B cell (primary cell): ENCODE data around the gene CFAP20. TPM values are rescaled to one million over a fixed set of nuclear protein-coding genes. Genes with fewer than 3 reads are reported as not detected.

Source experiments
- ATAC-seq: fragments of 200-7000 bp; cut with Tn5 transposase; one replicate; pipeline ENCODE4 v1.10.0; 2021; ENCODE audit warnings: low read depth, mild to moderate bottlenecking, moderate number of reproducible peaks, moderate library complexity
- CTCF ChIA-PET: fragments of 350-600 bp; sonication (Branson Sonifier 250); formaldehyde crosslinking; loops from one replicate; lab custom pipeline; 2021; ENCODE audit warnings: antibody characterized with exemption, inconsistent platforms; lab: Charles Lee
- POLR2A ChIA-PET: fragments of 350-600 bp; sonication (Branson Sonifier 250); formaldehyde crosslinking; loops from one replicate; lab custom pipeline; 2021; ENCODE audit warnings: antibody characterized with exemption; lab: Charles Lee
- DNase-seq: peaks from one replicate; pipeline ENCODE4 v3.0.0; 2013
- H2AFZ ChIP-seq: 2 replicates; pipeline ENCODE4 v1.6.1; 2012; ENCODE audit warnings: mild to moderate bottlenecking, low read depth, low read length; ENCODE audit not compliant: insufficient read depth, poor library complexity, severe bottlenecking
- H3K27ac ChIP-seq, 2 donors: 1 replicate in 1 of 2; 2 replicates in 1 of 2; pipeline ENCODE4 v1.5.1; 2012 to 2013; ENCODE audit warnings: low read length in 2 of 2, mild to moderate bottlenecking in 2 of 2, moderate library complexity in 1 of 2
- H3K27me3 ChIP-seq, 4 experiments: fragments of 200-600 bp in 1 of 4; sonication (generic) in 1 of 4; replicated peaks in 1 of 4; 1 replicate in 2 of 4; 2 replicates in 2 of 4; pipeline versions ENCODE4 v1.6.1 to v1.7.0; 2013 to 2016; ENCODE audit warnings: low read length in 3 of 4, mild to moderate bottlenecking in 2 of 4, mixed read lengths in 1 of 4, moderate library complexity in 1 of 4; ENCODE audit not compliant: insufficient read depth in 4 of 4, control insufficient read depth in 3 of 4; ENCODE audit errors: control extremely low read depth in 1 of 4
- H3K36me3 ChIP-seq, 2 experiments: replicated peaks in 1 of 2; 1 replicate in 1 of 2; 2 replicates in 1 of 2; pipeline versions ENCODE4 v1.6.1 to v1.7.1; 2013; ENCODE audit warnings: low read length in 1 of 2; ENCODE audit not compliant: insufficient read depth in 2 of 2, control insufficient read depth in 1 of 2; ENCODE audit errors: control extremely low read depth in 1 of 2, extremely low read depth in 1 of 2
- H3K4me1 ChIP-seq, 2 donors: fragments of 200-600 bp in 1 of 2; sonication (generic) in 1 of 2; 1 replicate in 1 of 2; 2 replicates in 1 of 2; pipeline versions ENCODE4 v1.5.1 to v1.6.1; 2013 to 2017; ENCODE audit warnings: low read length in 2 of 2; ENCODE audit not compliant: control insufficient read depth in 2 of 2, insufficient read depth in 2 of 2
- H3K4me2 ChIP-seq: replicated peaks from 2 replicates; pipeline ENCODE3; 2012; ENCODE audit warnings: mild to moderate bottlenecking, low read depth, low read length; ENCODE audit not compliant: poor library complexity, severe bottlenecking
- H3K4me3 ChIP-seq, 5 experiments: fragments of 200-600 bp in 1 of 5; sonication (generic) in 1 of 5; 1 replicate in 3 of 5; 2 replicates in 2 of 5; pipeline versions ENCODE4 v1.5.1 to v1.7.0; 2011 to 2016; ENCODE audit warnings: low read length in 4 of 5, mild to moderate bottlenecking in 4 of 5, low read depth in 2 of 5, control low read depth in 1 of 5, moderate library complexity in 1 of 5; ENCODE audit not compliant: insufficient read depth in 1 of 5; ENCODE audit errors: control extremely low read depth in 1 of 5, extremely low read depth in 1 of 5
- H3K79me2 ChIP-seq: fragments of 200-600 bp; sonication (generic); one replicate; pipeline ENCODE4 v1.6.0; 2016; ENCODE audit warnings: low read length; ENCODE audit not compliant: control insufficient read depth, insufficient read depth
- H3K9ac ChIP-seq: fragments of 200-600 bp; sonication (generic); 2 replicates; pipeline ENCODE4 v1.6.1; 2017; ENCODE audit warnings: mild to moderate bottlenecking, low read length, moderate library complexity
- H3K9me3 ChIP-seq, 3 donors: one replicate each; pipeline versions ENCODE4 v1.6.1 to v1.7.1; 2013; ENCODE audit warnings: low read length in 2 of 3; ENCODE audit not compliant: control insufficient read depth in 2 of 3, insufficient read depth in 1 of 3; ENCODE audit errors: control extremely low read depth in 1 of 3
- H4K20me1 ChIP-seq: 2 replicates; pipeline ENCODE4 v1.6.0; 2012; ENCODE audit warnings: mild to moderate bottlenecking, low read length; ENCODE audit not compliant: insufficient read depth, control insufficient read depth, poor library complexity, severe bottlenecking
- H3K27ac Mint-ChIP-seq: one replicate; pipeline ENCODE4 v1.8.0; 2021; ENCODE audit warnings: mixed read lengths
- H3K27me3 Mint-ChIP-seq: one replicate; pipeline ENCODE4 v1.8.0; 2021; ENCODE audit warnings: mixed read lengths
- H3K4me1 Mint-ChIP-seq: one replicate; pipeline ENCODE4 v1.8.0; 2021; ENCODE audit warnings: mixed read lengths
- H3K4me3 Mint-ChIP-seq: one replicate; pipeline ENCODE4 v1.8.0; 2021; ENCODE audit warnings: mixed read lengths
- H3K9me3 Mint-ChIP-seq: one replicate; pipeline ENCODE4 v1.8.0; 2022; ENCODE audit warnings: mixed read lengths; ENCODE audit not compliant: insufficient read depth
- EZH2 ChIP-seq: IDR thresholded peaks from 2 replicates; pipeline ENCODE4 v1.6.1; 2012; ENCODE audit warnings: borderline replicate concordance, low read depth, mild to moderate bottlenecking, moderate library complexity, low read length; ENCODE audit not compliant: insufficient read depth, poor library complexity, severe bottlenecking
- WGBS: methylation state at CpG from one replicate; pipeline ENCODE4 v1.1.5; 2013; ENCODE audit warnings: missing lambda C conversion rate; ENCODE audit not compliant: insufficient coverage; 5-methylcytosine and 5-hydroxymethylcytosine counted together
- intact Hi-C: fragments of 100-400 bp; cut with micrococcal nuclease; formaldehyde crosslinking; loops from one replicate; pipeline ENCODE4 v1.10.0; 2022
- polyA plus RNA-seq: library from polyadenylated mRNA; depleted of rRNA; stranded (reverse); fragments of >200 nt; gene quantifications from 2 replicates; pipeline ENCODE4 v1.2.3, GENCODE V29; 2012
- total RNA-seq, 2 donors: library from RNA; stranded (reverse); fragments of 120-200 nt in 1 of 2; gene quantifications; 1 replicate in 1 of 2; 2 replicates in 1 of 2; pipeline versions ENCODE4 v1.2.3 to v1.2.4, GENCODE V29; 2013 to 2022
- TF ChIP-seq, protein P1 (sequence below): fragments of 200-600 bp; IDR thresholded peaks from one replicate; pipeline ENCODE4 v1.8.0; 2022; ENCODE audit warnings: antibody characterized with exemption, mild to moderate bottlenecking

Gene CFAP20
- total and polyA plus RNA-seq, 2 donors (not counting 1 experiment from before 2014, with no cell fraction given) = 27.3 to 45.4 TPM

DNA sequence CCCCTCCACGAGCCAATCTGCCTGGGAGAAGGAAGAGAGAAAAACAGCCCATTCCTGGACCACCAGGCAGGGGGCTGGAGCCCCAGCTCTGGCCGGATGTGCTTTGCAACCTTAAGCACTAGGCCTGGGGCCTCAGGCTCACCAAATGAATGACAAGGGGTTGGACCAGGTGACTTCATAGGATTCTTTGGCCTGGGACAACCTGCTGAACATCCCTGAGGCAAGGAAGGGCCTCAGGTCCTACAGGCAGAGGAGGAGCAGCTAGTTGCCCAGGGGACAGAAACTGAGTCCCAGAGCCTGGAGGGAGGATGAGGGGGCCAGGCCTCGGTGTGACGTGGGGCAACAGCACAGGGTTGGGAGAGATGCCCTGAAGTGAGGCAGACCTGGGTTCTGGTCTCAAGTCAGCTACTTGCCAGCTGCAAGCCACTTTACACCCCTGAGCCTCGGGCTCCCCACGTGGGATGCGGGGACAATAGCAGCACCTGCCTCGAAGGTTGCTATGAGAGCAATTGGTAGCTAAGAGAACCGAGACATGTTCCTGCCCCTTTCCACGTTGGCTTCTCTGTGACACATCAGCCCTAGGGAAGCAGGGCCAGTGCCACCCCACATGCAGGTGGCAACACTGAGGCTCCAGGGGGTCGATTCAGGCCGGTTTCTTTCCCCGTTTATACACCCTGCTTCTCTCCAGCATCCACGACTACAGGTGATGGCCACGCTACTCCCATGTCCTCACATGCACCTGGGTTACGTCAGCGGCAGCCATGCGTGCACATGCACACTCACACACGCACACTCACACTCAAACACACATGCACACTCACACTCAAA lies 42.6 kb downstream of the CFAP20 start:
- Histone ChIP-seq H3K4me3 (no peak overlapping the region), H3K4me2 (no peak overlapping the region), H4K20me1 (no peaks in the 10 kb centered on the region), H3K4me1 (no peaks in the 10 kb centered on the region), H3K36me3 (no peaks in the 10 kb centered on the region), H3K9ac (no peak overlapping the region), H3K9me3 (peaks cover 0 to 6% (median 0%) of the 10 kb centered on the region in 3 donors), H3K27ac (no peak overlapping the region), H3K79me2 (no peaks in the 10 kb centered on the region), H3K27me3 (no peaks in the 10 kb centered on the region), H2AFZ (no peak overlapping the region)
- CTCF ChIA-PET = no interaction called here
- 89% methylated on average over 17 of the region's 19 CpGs for WGBS
- H3K4me3 Mint-ChIP-seq = no peak overlapping the region
- no peak for DNase-seq
- no peaks in the 10 kb centered on the region for H3K9me3 Mint-ChIP-seq
- no peak for ATAC-seq
- H3K27me3 Mint-ChIP-seq = no peaks in the 10 kb centered on the region
- no peak overlapping the region for H3K27ac Mint-ChIP-seq
- intact Hi-C loops = no loop called here
- TF ChIP-seq EZH2 = no peak
- TF ChIP-seq, protein P1, sequence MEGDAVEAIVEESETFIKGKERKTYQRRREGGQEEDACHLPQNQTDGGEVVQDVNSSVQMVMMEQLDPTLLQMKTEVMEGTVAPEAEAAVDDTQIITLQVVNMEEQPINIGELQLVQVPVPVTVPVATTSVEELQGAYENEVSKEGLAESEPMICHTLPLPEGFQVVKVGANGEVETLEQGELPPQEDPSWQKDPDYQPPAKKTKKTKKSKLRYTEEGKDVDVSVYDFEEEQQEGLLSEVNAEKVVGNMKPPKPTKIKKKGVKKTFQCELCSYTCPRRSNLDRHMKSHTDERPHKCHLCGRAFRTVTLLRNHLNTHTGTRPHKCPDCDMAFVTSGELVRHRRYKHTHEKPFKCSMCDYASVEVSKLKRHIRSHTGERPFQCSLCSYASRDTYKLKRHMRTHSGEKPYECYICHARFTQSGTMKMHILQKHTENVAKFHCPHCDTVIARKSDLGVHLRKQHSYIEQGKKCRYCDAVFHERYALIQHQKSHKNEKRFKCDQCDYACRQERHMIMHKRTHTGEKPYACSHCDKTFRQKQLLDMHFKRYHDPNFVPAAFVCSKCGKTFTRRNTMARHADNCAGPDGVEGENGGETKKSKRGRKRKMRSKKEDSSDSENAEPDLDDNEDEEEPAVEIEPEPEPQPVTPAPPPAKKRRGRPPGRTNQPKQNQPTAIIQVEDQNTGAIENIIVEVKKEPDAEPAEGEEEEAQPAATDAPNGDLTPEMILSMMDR = no peak
- POLR2A ChIA-PET = no interaction called here
- no peaks in the 10 kb centered on the region for H3K4me1 Mint-ChIP-seq

DNA sequence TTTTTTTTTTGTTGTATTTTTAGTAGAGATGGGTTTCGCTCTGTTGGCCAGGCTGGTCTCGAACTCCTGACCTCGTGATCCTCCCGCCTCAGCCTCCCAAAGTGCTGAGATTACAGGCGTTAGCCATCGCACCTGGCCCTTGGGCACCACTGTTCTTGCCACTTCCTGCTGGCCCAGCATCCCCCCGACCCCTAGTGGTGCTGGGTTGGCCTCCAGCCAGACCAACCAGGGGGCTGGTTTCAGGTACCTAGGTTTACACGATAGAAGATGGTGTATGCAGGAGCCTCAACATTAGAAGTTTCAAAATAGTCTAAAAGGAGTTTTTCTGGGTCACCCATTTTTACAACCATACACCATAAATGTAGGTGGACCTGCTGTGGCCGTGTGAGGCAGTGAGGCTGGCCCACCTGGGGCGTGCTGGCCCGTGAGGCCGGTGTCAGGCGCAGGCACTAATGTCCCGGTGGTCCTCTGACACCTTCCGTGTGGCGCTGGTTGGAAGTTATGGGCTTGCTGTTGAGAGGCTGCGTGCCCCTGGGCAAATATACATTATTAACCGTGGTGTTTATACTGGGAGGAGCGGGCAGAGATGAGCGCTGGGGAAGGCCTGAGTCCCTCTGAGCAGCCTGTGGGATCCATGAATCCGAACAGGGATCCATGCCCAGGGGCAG lies 43.5 kb downstream of the CFAP20 start:
- Mint-ChIP-seq H3K4me1 (no peaks in the 10 kb centered on the region), H3K27me3 (no peaks in the 10 kb centered on the region), H3K27ac (no peak overlapping the region), H3K4me3 (no peak overlapping the region), H3K9me3 (no peaks in the 10 kb centered on the region)
- CTCF ChIA-PET = no interaction called here
- Histone ChIP-seq H3K4me2 (no peak overlapping the region), H4K20me1 (no peaks in the 10 kb centered on the region), H3K36me3 (no peaks in the 10 kb centered on the region), H3K9ac (no peak overlapping the region), H2AFZ (no peak overlapping the region), H3K4me1 (no peaks in the 10 kb centered on the region), H3K9me3 (peaks cover 0 to 6% (median 0%) of the 10 kb centered on the region in 3 donors), H3K4me3 (no peak overlapping the region), H3K27ac (no peak overlapping the region), H3K27me3 (no peaks in the 10 kb centered on the region), H3K79me2 (no peaks in the 10 kb centered on the region)
- ATAC-seq (no peak), DNase-seq (no peak)
- WGBS = 95% methylated on average over 13 of the region's 21 CpGs
- TF ChIP-seq, protein P1 = no peak
- no peak for TF ChIP-seq EZH2
- intact Hi-C loops = no loop called here
- POLR2A ChIA-PET = no interaction called here
